CD14-positive monocyte (primary cell): ENCODE measurements around the gene CTNNA2. TPM values are rescaled to one million over a fixed set of nuclear protein-coding genes. Genes with fewer than 3 reads are reported as not detected.

ENCODE experiments used
- DNase-seq, 3 donors: peaks; one replicate each; pipeline ENCODE4 v3.0.0-alpha.2; 2011 to 2022
- H2AFZ ChIP-seq: 2 replicates; pipeline ENCODE4 v1.6.0; 2012; ENCODE audit warnings: mild to moderate bottlenecking, low read depth, low read length, inconsistent platforms; ENCODE audit not compliant: insufficient read depth, poor library complexity, severe bottlenecking
- H3K27ac ChIP-seq, 2 donors: 1 replicate in 1 of 2; 2 replicates in 1 of 2; pipeline ENCODE4 v1.5.1; 2012 to 2013; ENCODE audit warnings: low read length in 2 of 2, control low read depth in 1 of 2, inconsistent platforms in 1 of 2, low read depth in 1 of 2, mild to moderate bottlenecking in 1 of 2
- H3K27me3 ChIP-seq, 2 donors: one replicate each; pipeline versions ENCODE4 v1.6.0 to v1.6.1; 2011 to 2013; ENCODE audit warnings: low read length in 2 of 2; ENCODE audit not compliant: control insufficient read depth in 2 of 2, insufficient read depth in 2 of 2
- H3K36me3 ChIP-seq, 2 donors: replicated peaks in 1 of 2; 1 replicate in 1 of 2; 2 replicates in 1 of 2; pipeline versions ENCODE4 v1.5.1 to v1.6.1; 2012 to 2013; ENCODE audit warnings: low read length in 2 of 2, control low read depth in 1 of 2, inconsistent platforms in 1 of 2, mild to moderate bottlenecking in 1 of 2; ENCODE audit not compliant: insufficient read depth in 2 of 2, control insufficient read depth in 1 of 2
- H3K4me1 ChIP-seq, 2 donors: 1 replicate in 1 of 2; 2 replicates in 1 of 2; pipeline versions ENCODE4 v1.5.1 to v1.6.1; 2012 to 2013; ENCODE audit warnings: low read length in 2 of 2, control low read depth in 1 of 2, inconsistent platforms in 1 of 2, mild to moderate bottlenecking in 1 of 2, moderate library complexity in 1 of 2; ENCODE audit not compliant: insufficient read depth in 2 of 2, control insufficient read depth in 1 of 2
- H3K4me2 ChIP-seq: replicated peaks from 2 replicates; pipeline ENCODE3; 2012; ENCODE audit warnings: low read length, moderate library complexity, mild to moderate bottlenecking; ENCODE audit not compliant: poor library complexity, severe bottlenecking; ENCODE audit errors: extremely low read depth
- H3K4me3 ChIP-seq, 3 experiments: fragments of 200-600 bp in 1 of 3; sonication (generic) in 1 of 3; replicated peaks in 1 of 3; 1 replicate in 2 of 3; 2 replicates in 1 of 3; pipeline ENCODE4 v1.5.1; 2011 to 2013; ENCODE audit warnings: low read length in 3 of 3, mild to moderate bottlenecking in 3 of 3, control low read depth in 2 of 3, low read depth in 2 of 3, inconsistent platforms in 1 of 3, moderate library complexity in 1 of 3
- H3K79me2 ChIP-seq: 2 replicates; pipeline ENCODE4 v1.6.0; 2012; ENCODE audit warnings: mild to moderate bottlenecking, control low read depth, inconsistent platforms, low read length, moderate library complexity; ENCODE audit not compliant: insufficient read depth
- H3K9ac ChIP-seq: 2 replicates; pipeline ENCODE4 v1.6.0; 2017; ENCODE audit warnings: low read length, mild to moderate bottlenecking; ENCODE audit not compliant: insufficient read depth, poor library complexity, severe bottlenecking
- H3K9me3 ChIP-seq, 2 donors: replicated peaks in 1 of 2; 1 replicate in 1 of 2; 2 replicates in 1 of 2; pipeline versions ENCODE4 v1.5.1 to v1.6.1; 2012 to 2013; ENCODE audit warnings: low read length in 2 of 2, control low read depth in 1 of 2; ENCODE audit not compliant: control insufficient read depth in 1 of 2, insufficient read depth in 1 of 2
- H4K20me1 ChIP-seq: 2 replicates; pipeline ENCODE4 v1.6.0; 2012; ENCODE audit warnings: mild to moderate bottlenecking, low read length, control low read depth, moderate library complexity; ENCODE audit not compliant: insufficient read depth
- H3K27ac Mint-ChIP-seq, 7 donors: one replicate each; pipeline ENCODE4 v1.8.0; 2020; ENCODE audit warnings: mild to moderate bottlenecking in 7 of 7, mixed read lengths in 7 of 7, moderate library complexity in 6 of 7, inconsistent platforms in 2 of 7
- H3K27me3 Mint-ChIP-seq, 3 donors: one replicate each; pipeline ENCODE4 v1.8.0; 2021 to 2022; ENCODE audit warnings: low read depth in 3 of 3, mild to moderate bottlenecking in 3 of 3, mixed read lengths in 3 of 3, moderate library complexity in 3 of 3, inconsistent platforms in 1 of 3
- H3K36me3 Mint-ChIP-seq, 2 donors: one replicate each; pipeline ENCODE4 v1.8.0; 2020; ENCODE audit warnings: mixed read lengths in 2 of 2, inconsistent platforms in 1 of 2, mild to moderate bottlenecking in 1 of 2
- H3K4me1 Mint-ChIP-seq: one replicate; pipeline ENCODE4 v1.8.0; 2020; ENCODE audit warnings: mild to moderate bottlenecking, mixed read lengths
- H3K4me3 Mint-ChIP-seq, 2 donors: one replicate each; pipeline ENCODE4 v1.8.0; 2020; ENCODE audit warnings: mild to moderate bottlenecking in 2 of 2, mixed read lengths in 2 of 2, moderate library complexity in 1 of 2
- H3K9me3 Mint-ChIP-seq, 7 donors: one replicate each; pipeline ENCODE4 v1.8.0; 2020 to 2022; ENCODE audit warnings: mixed read lengths in 7 of 7, mild to moderate bottlenecking in 6 of 7, moderate library complexity in 6 of 7, inconsistent platforms in 2 of 7
- WGBS: methylation state at CpG from one replicate; pipeline ENCODE4 v1.1.5; 2013; ENCODE audit warnings: missing lambda C conversion rate; ENCODE audit not compliant: insufficient coverage; 5-methylcytosine and 5-hydroxymethylcytosine counted together
- intact Hi-C, 2 donors: fragments of 100-400 bp; cut with micrococcal nuclease; formaldehyde crosslinking; loops; one replicate each; pipeline versions ENCODE4 v1.15.0 to v1.15.1; 2023
- polyA plus RNA-seq, 3 donors: library from polyadenylated mRNA; depleted of rRNA in 1 of 3; unstranded in 2 of 3; stranded (reverse) in 1 of 3; fragments of 300-500 nt in 2 of 3; fragments of >200 nt in 1 of 3; fragmentation: Illumina TruSeq in 2 of 3; gene quantifications; 1 replicate in 2 of 3; 2 replicates in 1 of 3; pipeline ENCODE4 v1.2.3, GENCODE V29; 2012 to 2021
- TF ChIP-seq, protein P1 (sequence below): fragments of 200-600 bp; IDR thresholded peaks from one replicate; pipeline ENCODE4 v1.8.0; 2022; ENCODE audit warnings: antibody characterized with exemption, mild to moderate bottlenecking

Gene CTNNA2
- polyA plus RNA-seq, 3 donors = not detected

GRCh38 chr2:79950526-79950925 lies 437.7 kb downstream of the CTNNA2 start:
- Histone ChIP-seq H3K9me3 (no peaks in the 10 kb centered on the region), H2AFZ (no peak overlapping the region), H3K9ac (no peak overlapping the region), H3K36me3 (no peaks in the 10 kb centered on the region), H3K27ac (no peak overlapping the region), H3K27me3 (no peaks in the 10 kb centered on the region), H3K4me3 (no peak overlapping the region), H3K4me2 (no peak overlapping the region), H4K20me1 (no peaks in the 10 kb centered on the region), H3K4me1 (no peaks in the 10 kb centered on the region), H3K79me2 (no peaks in the 10 kb centered on the region)
- TF ChIP-seq, protein P1, sequence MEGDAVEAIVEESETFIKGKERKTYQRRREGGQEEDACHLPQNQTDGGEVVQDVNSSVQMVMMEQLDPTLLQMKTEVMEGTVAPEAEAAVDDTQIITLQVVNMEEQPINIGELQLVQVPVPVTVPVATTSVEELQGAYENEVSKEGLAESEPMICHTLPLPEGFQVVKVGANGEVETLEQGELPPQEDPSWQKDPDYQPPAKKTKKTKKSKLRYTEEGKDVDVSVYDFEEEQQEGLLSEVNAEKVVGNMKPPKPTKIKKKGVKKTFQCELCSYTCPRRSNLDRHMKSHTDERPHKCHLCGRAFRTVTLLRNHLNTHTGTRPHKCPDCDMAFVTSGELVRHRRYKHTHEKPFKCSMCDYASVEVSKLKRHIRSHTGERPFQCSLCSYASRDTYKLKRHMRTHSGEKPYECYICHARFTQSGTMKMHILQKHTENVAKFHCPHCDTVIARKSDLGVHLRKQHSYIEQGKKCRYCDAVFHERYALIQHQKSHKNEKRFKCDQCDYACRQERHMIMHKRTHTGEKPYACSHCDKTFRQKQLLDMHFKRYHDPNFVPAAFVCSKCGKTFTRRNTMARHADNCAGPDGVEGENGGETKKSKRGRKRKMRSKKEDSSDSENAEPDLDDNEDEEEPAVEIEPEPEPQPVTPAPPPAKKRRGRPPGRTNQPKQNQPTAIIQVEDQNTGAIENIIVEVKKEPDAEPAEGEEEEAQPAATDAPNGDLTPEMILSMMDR = no peak
- no peak for DNase-seq
- whole genome bisulfite sequencing = no CpG with 5 or more reads among the region's 3 CpGs
- Mint-ChIP-seq H3K4me3 (no peak overlapping the region), H3K9me3 (peaks cover 0 to 2% (median 0%) of the 10 kb centered on the region in 7 donors), H3K4me1 (no peaks in the 10 kb centered on the region), H3K27ac (no peak overlapping the region), H3K36me3 (no peaks in the 10 kb centered on the region), H3K27me3 (peaks cover 0 to 5% (median 1%) of the 10 kb centered on the region in 3 donors)
- intact Hi-C loops = no loop called here

DNA sequence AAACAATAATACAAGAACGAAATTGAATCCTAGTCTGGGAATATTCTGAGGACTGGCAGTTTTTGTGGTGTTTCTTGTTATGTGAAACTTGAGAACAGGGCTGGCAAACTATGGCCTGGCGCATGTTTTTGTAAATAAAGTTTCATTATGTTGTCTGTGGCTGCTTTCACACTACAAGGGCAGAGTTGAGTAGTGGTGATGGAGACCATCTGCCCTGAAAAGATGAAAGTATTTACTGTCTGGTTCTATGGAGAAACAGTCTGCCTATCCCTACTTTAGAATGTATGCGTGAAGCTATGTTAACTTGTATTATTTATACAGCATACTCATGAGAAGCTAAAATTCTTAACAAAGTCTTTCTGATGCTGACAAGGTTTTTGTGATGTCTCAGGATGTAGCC lies 439.8 kb downstream of the CTNNA2 start:
- TF ChIP-seq, protein P1 = no peak
- Histone ChIP-seq H3K4me3 (no peak overlapping the region), H3K79me2 (no peaks in the 10 kb centered on the region), H3K9ac (no peak overlapping the region), H3K9me3 (no peaks in the 10 kb centered on the region), H2AFZ (no peak overlapping the region), H3K4me1 (no peaks in the 10 kb centered on the region), H3K27me3 (no peaks in the 10 kb centered on the region), H4K20me1 (no peaks in the 10 kb centered on the region), H3K4me2 (no peak overlapping the region), H3K27ac (no peak overlapping the region), H3K36me3 (no peaks in the 10 kb centered on the region)
- H3K27ac Mint-ChIP-seq = no peak overlapping the region
- WGBS = 88% methylated on average over 1 of the region's 3 CpGs
- H3K27me3 Mint-ChIP-seq = peaks cover 0 to 7% (median 4%) of the 10 kb centered on the region in 3 donors
- no peak for DNase-seq
- no peak overlapping the region for H3K4me3 Mint-ChIP-seq
- H3K4me1 Mint-ChIP-seq = no peaks in the 10 kb centered on the region
- H3K9me3 Mint-ChIP-seq = peaks cover 0 to 3% (median 0%) of the 10 kb centered on the region in 7 donors
- intact Hi-C loops = no loop called here
- H3K36me3 Mint-ChIP-seq = no peaks in the 10 kb centered on the region
